Inflammatory macrophage (primary cell): ENCODE measurements around the gene SHISA7.
A peak's percentile ranks its signal among the peaks of the same experiment; 100 is the strongest.

Experiments
- DNase-seq, 2 donors: peaks; one replicate each; pipeline ENCODE4 v3.0.0-alpha.2; 2020 to 2022

SHISA7 gene

GRCh38 chr19:55446060-55446459 lies 3.0 kb upstream of the SHISA7 start:
- DNase-seq, result no peak

GRCh38 chr19:55444646-55445045 lies 1.5 kb upstream of the SHISA7 start:
- DNase-seq, result no peak

GRCh38 chr19:55443824-55444480 lies 852 bp upstream of the SHISA7 start:
- no peak for DNase-seq

GRCh38 chr19:55442372-55442961 lies 633 bp downstream of the SHISA7 start:
- no peak for DNase-seq

- DNase-seq, result no peak
These were observed 1.3 kb downstream of the SHISA7 start for GRCh38 chr19:55441692-55442321.

GRCh38 chr19:55441319-55441691 lies 1.8 kb downstream of the SHISA7 start:
- DNase-seq, result peak; percentile 51 to 53

GRCh38 chr19:55440411-55441105 lies 2.5 kb downstream of the SHISA7 start:
- no peak for DNase-seq

GRCh38 chr19:55439052-55439451 lies 4.0 kb downstream of the SHISA7 start:
- DNase-seq, result no peak

GRCh38 chr19:55437410-55437809 lies 5.7 kb downstream of the SHISA7 start:
- peak; percentile 47 for DNase-seq

GRCh38 chr19:55436847-55437246 lies 6.3 kb downstream of the SHISA7 start:
- no peak for DNase-seq

GRCh38 chr19:55435020-55435419 lies 8.1 kb downstream of the SHISA7 start:
- DNase-seq, result no peak

GRCh38 chr19:55434356-55434919 lies 8.7 kb downstream of the SHISA7 start:
- DNase-seq, result no peak

- DNase-seq, result no peak
These were observed 9.8 kb downstream of the SHISA7 start for GRCh38 chr19:55433292-55433691.

- no peak for DNase-seq
These were observed 10.7 kb downstream of the SHISA7 start for GRCh38 chr19:55432241-55432959.

GRCh38 chr19:55431183-55431582 lies 11.9 kb downstream of the SHISA7 start:
- no peak for DNase-seq

GRCh38 chr19:55426042-55426441 lies 17.1 kb downstream of the SHISA7 start:
- no peak for DNase-seq

GRCh38 chr19:55424518-55424917 lies 18.6 kb downstream of the SHISA7 start:
- DNase-seq, result no peak

GRCh38 chr19:55423225-55424005 lies 19.7 kb downstream of the SHISA7 start:
- DNase-seq, result no peak

GRCh38 chr19:55421281-55421680 lies 21.8 kb downstream of the SHISA7 start:
- DNase-seq, result peak in 1 of 2 donors; percentile 15

GRCh38 chr19:55419624-55420236 lies 23.4 kb downstream of the SHISA7 start:
- DNase-seq, result no peak

GRCh38 chr19:55419103-55419502 lies 24.0 kb downstream of the SHISA7 start:
- DNase-seq, result no peak
